CD4-positive, alpha-beta T cell (primary cell): Measurements from ENCODE around the gene PTPRT. TPM values are rescaled to one million over a fixed set of nuclear protein-coding genes. Genes with fewer than 3 reads are reported as not detected.

Experiments
- ATAC-seq: fragments of 200-7000 bp; cut with Tn5 transposase; one replicate; pipeline ENCODE4 v1.10.0; 2022; ENCODE audit warnings: mild to moderate bottlenecking; ENCODE audit not compliant: poor library complexity
- CTCF ChIA-PET: fragments of 350-600 bp; sonication (Branson Sonifier 250); formaldehyde crosslinking; loops from one replicate; lab custom pipeline; 2021; ENCODE audit warnings: antibody characterized with exemption, inconsistent platforms; lab: Charles Lee
- POLR2A ChIA-PET: fragments of 350-600 bp; sonication (Branson Sonifier 250); formaldehyde crosslinking; loops from one replicate; lab custom pipeline; 2021; ENCODE audit warnings: antibody characterized with exemption, inconsistent platforms; lab: Charles Lee
- DNase-seq, 14 experiments: peaks; one replicate each; pipeline ENCODE4 v3.0.0-alpha.2; 2013 to 2020; ENCODE audit warnings: mixed read lengths in 2 of 14
- H3K27ac ChIP-seq, 2 donors: one replicate each; pipeline versions ENCODE4 v1.5.1 to v1.7.0; 2013; ENCODE audit warnings: low read length in 2 of 2, low read depth in 1 of 2, mild to moderate bottlenecking in 1 of 2
- H3K27me3 ChIP-seq, 2 experiments: 1 replicate in 1 of 2; 2 replicates in 1 of 2; pipeline versions ENCODE4 v1.6.1 to v1.7.0; 2013; ENCODE audit warnings: low read length in 2 of 2, control low read depth in 1 of 2, mild to moderate bottlenecking in 1 of 2, moderate library complexity in 1 of 2; ENCODE audit not compliant: insufficient read depth in 2 of 2, control insufficient read depth in 1 of 2
- H3K36me3 ChIP-seq: one replicate; pipeline ENCODE4 v1.6.1; 2013; ENCODE audit warnings: low read length, control low read depth; ENCODE audit not compliant: insufficient read depth
- H3K4me1 ChIP-seq: one replicate; pipeline ENCODE4 v1.6.1; 2013; ENCODE audit warnings: low read length, control low read depth; ENCODE audit not compliant: insufficient read depth
- H3K4me3 ChIP-seq: one replicate; pipeline ENCODE4 v1.5.1; 2013; ENCODE audit warnings: mild to moderate bottlenecking, low read length, moderate library complexity
- H3K9me3 ChIP-seq, 2 experiments: 1 replicate in 1 of 2; 2 replicates in 1 of 2; pipeline versions ENCODE4 v1.6.1 to v1.7.0; 2013; ENCODE audit warnings: low read length in 2 of 2, mild to moderate bottlenecking in 2 of 2, control low read depth in 1 of 2, moderate library complexity in 1 of 2; ENCODE audit not compliant: control insufficient read depth in 1 of 2, insufficient read depth in 1 of 2
- H3K27ac Mint-ChIP-seq: one replicate; pipeline ENCODE4 v1.8.0; 2020; ENCODE audit warnings: mixed read lengths
- H3K27me3 Mint-ChIP-seq: one replicate; pipeline ENCODE4 v1.8.0; 2021; ENCODE audit warnings: mixed read lengths
- H3K36me3 Mint-ChIP-seq: one replicate; pipeline ENCODE4 v1.8.0; 2021; ENCODE audit warnings: low read depth, mixed read lengths
- H3K4me1 Mint-ChIP-seq: one replicate; pipeline ENCODE4 v1.8.0; 2021; ENCODE audit warnings: low read depth, mixed read lengths
- H3K4me3 Mint-ChIP-seq: one replicate; pipeline ENCODE4 v1.8.0; 2020; ENCODE audit warnings: mild to moderate bottlenecking, mixed read lengths
- H3K9me3 Mint-ChIP-seq: one replicate; pipeline ENCODE4 v1.8.0; 2020; ENCODE audit warnings: mixed read lengths
- intact Hi-C, 2 experiments: fragments of 100-400 bp; cut with DNase I in 1 of 2; cut with micrococcal nuclease in 1 of 2; formaldehyde crosslinking; loops; one replicate each; pipeline versions ENCODE4 v1.15.1 to v1.9.0; 2023 to 2025; cut with DNase I, micrococcal nuclease
- total RNA-seq, 174 experiments: library from RNA in 2 of 174; stranded (reverse) in 2 of 174; gene quantifications; one replicate each; pipeline ENCODE4 v1.2.3 and lab custom pipeline; 2021 to 2026
- TF ChIP-seq, protein P1 (sequence below): fragments of 200-600 bp; IDR thresholded peaks from one replicate; pipeline ENCODE4 v1.8.0; 2022; ENCODE audit warnings: antibody characterized with exemption, mild to moderate bottlenecking

The PTPRT gene
- total RNA-seq, 2 experiments from 2014 or later, result not detected

DNA sequence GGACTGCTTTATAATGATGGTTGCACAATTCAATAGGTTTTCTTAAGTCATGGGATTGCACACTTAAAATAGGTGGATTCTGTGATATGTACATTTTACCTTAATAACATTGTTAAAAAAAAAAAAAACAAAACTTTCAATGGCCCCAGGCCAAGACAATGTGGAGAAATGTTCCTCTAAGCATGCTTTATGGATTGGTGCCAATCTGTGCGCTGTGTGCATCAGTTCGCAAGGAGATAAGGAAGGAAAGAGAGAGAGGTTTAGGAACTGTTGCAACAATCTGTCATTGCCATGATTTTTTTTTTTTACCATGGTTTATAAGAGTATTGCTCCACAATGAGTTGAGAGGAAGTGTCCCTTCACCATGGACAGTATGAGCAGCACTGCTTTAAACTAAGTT, 399.6 kb downstream of the PTPRT start:
- ATAC-seq (no peak), DNase-seq (no peak)
- peaks cover 6% of the 10 kb centered on the region for H3K9me3 Mint-ChIP-seq
- POLR2A ChIA-PET, result no interaction called here
- peaks cover 4% of the 10 kb centered on the region for H3K27me3 Mint-ChIP-seq
- TF ChIP-seq, protein P1, sequence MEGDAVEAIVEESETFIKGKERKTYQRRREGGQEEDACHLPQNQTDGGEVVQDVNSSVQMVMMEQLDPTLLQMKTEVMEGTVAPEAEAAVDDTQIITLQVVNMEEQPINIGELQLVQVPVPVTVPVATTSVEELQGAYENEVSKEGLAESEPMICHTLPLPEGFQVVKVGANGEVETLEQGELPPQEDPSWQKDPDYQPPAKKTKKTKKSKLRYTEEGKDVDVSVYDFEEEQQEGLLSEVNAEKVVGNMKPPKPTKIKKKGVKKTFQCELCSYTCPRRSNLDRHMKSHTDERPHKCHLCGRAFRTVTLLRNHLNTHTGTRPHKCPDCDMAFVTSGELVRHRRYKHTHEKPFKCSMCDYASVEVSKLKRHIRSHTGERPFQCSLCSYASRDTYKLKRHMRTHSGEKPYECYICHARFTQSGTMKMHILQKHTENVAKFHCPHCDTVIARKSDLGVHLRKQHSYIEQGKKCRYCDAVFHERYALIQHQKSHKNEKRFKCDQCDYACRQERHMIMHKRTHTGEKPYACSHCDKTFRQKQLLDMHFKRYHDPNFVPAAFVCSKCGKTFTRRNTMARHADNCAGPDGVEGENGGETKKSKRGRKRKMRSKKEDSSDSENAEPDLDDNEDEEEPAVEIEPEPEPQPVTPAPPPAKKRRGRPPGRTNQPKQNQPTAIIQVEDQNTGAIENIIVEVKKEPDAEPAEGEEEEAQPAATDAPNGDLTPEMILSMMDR, result no peak
- H3K9me3 ChIP-seq, result peaks cover 0 to 7% of the 10 kb centered on the region in 2 experiments
- H3K4me3 Mint-ChIP-seq, result no peak overlapping the region
- no peak overlapping the region for H3K27ac Mint-ChIP-seq
- H3K4me1 Mint-ChIP-seq, result no peaks in the 10 kb centered on the region
- no peaks in the 10 kb centered on the region for H3K36me3 ChIP-seq
- peaks cover 0 to 2% of the 10 kb centered on the region in 2 experiments for H3K27me3 ChIP-seq
- no peaks in the 10 kb centered on the region for H3K36me3 Mint-ChIP-seq
- H3K4me1 ChIP-seq, result no peaks in the 10 kb centered on the region
- CTCF ChIA-PET, result no interaction called here
- intact Hi-C loops, result no loop called here
- no peak overlapping the region for H3K27ac ChIP-seq
- H3K4me3 ChIP-seq, result no peak overlapping the region

DNA sequence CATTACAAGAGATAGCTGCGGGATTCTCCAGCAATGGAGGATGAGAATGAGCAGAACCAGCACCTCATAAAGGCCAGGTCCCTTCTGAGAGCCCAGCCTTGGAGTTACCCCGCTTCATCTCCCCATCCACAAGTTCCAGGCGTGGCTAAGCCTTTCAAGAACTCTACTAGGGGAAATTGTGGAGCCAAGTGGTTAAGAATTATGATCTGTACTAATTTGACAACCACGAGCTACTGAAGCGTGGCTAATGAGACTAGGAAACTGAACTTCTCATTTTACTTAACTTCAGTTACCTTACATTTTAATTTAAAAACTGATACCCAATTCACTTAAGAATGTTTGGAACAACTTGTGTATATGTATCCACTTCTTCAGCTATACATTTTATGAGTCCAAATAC, 401.0 kb downstream of the PTPRT start:
- DNase-seq (no peak), ATAC-seq (no peak)
- peaks cover 4% of the 10 kb centered on the region for H3K27me3 Mint-ChIP-seq
- Histone ChIP-seq H3K4me3 (no peak overlapping the region), H3K9me3 (peaks cover 0 to 6% of the 10 kb centered on the region in 2 experiments), H3K4me1 (no peaks in the 10 kb centered on the region), H3K27me3 (no peaks in the 10 kb centered on the region), H3K36me3 (no peaks in the 10 kb centered on the region), H3K27ac (no peak overlapping the region)
- H3K36me3 Mint-ChIP-seq, result no peaks in the 10 kb centered on the region
- ChIA-PET CTCF (no interaction called here), POLR2A (no interaction called here)
- H3K27ac Mint-ChIP-seq, result no peak overlapping the region
- peaks cover 4% of the 10 kb centered on the region for H3K9me3 Mint-ChIP-seq
- H3K4me1 Mint-ChIP-seq, result no peaks in the 10 kb centered on the region
- intact Hi-C loops, result no loop called here
- TF ChIP-seq, protein P1, result no peak
- H3K4me3 Mint-ChIP-seq, result no peak overlapping the region

DNA sequence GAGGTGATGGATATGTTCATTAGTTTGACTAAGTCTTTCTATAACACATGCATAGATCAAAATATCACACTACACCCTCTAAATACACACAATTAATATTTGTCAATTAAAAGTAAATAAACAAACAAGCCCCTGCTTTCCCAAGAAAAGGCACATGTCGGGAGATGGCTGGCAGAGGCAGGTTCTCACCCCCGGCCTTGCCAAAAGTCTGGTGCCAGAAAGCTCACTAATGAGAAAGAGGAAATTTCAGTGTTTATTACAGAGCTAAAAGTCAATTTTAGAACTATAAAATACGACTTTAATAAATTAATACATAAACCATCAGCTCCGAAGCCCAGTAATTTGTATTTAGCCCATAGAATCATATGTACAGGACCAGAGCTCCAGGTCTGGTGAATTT, 404.7 kb downstream of the PTPRT start:
- TF ChIP-seq, protein P1, result no peak
- no peak for DNase-seq
- Histone ChIP-seq H3K9me3 (peaks cover 0 to 2% of the 10 kb centered on the region in 2 experiments), H3K27me3 (no peaks in the 10 kb centered on the region), H3K36me3 (no peaks in the 10 kb centered on the region), H3K4me1 (no peaks in the 10 kb centered on the region), H3K27ac (no peak overlapping the region), H3K4me3 (no peak overlapping the region)
- no peak overlapping the region for H3K27ac Mint-ChIP-seq
- H3K9me3 Mint-ChIP-seq, result peaks cover 4% of the 10 kb centered on the region
- CTCF ChIA-PET, result no interaction called here
- H3K36me3 Mint-ChIP-seq, result no peaks in the 10 kb centered on the region
- intact Hi-C loops, result no loop called here
- H3K4me1 Mint-ChIP-seq, result no peaks in the 10 kb centered on the region
- no peak overlapping the region for H3K4me3 Mint-ChIP-seq
- POLR2A ChIA-PET, result no interaction called here
- no peaks in the 10 kb centered on the region for H3K27me3 Mint-ChIP-seq
- no peak for ATAC-seq
